Measurements from ENCODE around the gene SNRNP25.
A peak's percentile ranks its signal among the peaks of the same experiment; 100 is the strongest.

The SNRNP25 gene

GRCh38 chr16:83060-83603 is 29.5 kb downstream of the SNRNP25 start:
- no peak for DNase-seq
- TF ChIP-seq, protein P1, sequence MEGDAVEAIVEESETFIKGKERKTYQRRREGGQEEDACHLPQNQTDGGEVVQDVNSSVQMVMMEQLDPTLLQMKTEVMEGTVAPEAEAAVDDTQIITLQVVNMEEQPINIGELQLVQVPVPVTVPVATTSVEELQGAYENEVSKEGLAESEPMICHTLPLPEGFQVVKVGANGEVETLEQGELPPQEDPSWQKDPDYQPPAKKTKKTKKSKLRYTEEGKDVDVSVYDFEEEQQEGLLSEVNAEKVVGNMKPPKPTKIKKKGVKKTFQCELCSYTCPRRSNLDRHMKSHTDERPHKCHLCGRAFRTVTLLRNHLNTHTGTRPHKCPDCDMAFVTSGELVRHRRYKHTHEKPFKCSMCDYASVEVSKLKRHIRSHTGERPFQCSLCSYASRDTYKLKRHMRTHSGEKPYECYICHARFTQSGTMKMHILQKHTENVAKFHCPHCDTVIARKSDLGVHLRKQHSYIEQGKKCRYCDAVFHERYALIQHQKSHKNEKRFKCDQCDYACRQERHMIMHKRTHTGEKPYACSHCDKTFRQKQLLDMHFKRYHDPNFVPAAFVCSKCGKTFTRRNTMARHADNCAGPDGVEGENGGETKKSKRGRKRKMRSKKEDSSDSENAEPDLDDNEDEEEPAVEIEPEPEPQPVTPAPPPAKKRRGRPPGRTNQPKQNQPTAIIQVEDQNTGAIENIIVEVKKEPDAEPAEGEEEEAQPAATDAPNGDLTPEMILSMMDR (IDR thresholded peaks at IDR 0.05; ENCODE audit: low read depth, low read length) = no peak
- Histone ChIP-seq H3K4me1 (peaks cover 7% of the 10 kb centered on the region), H3K27me3 (no peaks in the 10 kb centered on the region), H3K9me3 (no peaks in the 10 kb centered on the region), H3K36me3 (peaks cover 36% of the 10 kb centered on the region), H3K4me3 (ENCODE audit: low read depth, low read length) (no peak overlapping the region)

- Histone ChIP-seq H3K36me3 (peaks cover 42% of the 10 kb centered on the region), H3K9me3 (no peaks in the 10 kb centered on the region), H3K4me1 (peaks cover 7% of the 10 kb centered on the region), H3K4me3 (ENCODE audit: low read depth, low read length) (no peak overlapping the region), H3K27me3 (no peaks in the 10 kb centered on the region)
- no peak for DNase-seq
- TF ChIP-seq, protein P1 (IDR thresholded peaks at IDR 0.05; ENCODE audit: low read depth, low read length) = peak; percentile 13; the same call in 1 of the 2 replicates
Observed at GRCh38 chr16:83781-84615, 30.4 kb downstream of the SNRNP25 start.

DNA sequence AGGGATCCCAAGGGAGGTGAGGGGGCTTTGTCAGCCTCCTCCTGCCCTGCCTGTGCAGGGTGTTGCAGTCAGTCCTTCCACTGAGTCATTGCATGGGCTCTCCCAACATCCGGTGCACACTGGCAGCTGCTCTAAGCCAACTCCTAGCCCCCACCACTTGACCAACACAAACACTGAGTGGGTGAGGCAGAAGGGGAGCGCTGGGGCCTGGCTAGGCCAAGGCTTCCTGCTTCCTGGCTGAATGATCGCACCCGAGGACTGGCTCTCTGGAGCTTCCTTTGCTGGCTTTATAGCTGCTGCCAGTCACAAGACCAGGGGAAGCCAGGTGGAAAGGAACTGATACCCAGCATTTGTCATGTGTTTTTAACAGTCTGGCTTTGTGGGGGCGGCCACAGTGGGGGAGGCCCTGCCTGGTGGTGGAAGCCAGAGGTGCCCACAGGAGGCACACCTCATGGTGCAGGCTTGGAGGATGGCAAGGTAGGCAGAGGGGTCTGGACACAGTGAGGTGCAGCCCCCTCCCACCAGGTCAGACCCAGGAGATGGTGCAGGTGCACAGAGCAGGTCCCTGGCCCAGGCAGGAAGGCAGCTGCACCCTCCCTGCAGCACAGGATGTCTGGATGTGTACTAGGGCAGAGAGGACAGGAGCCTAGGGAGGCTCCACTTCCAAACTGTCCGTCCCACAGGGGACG is 31.2 kb downstream of the SNRNP25 start:
- Histone ChIP-seq H3K9me3 (no peaks in the 10 kb centered on the region), H3K36me3 (peaks cover 48% of the 10 kb centered on the region), H3K4me3 (ENCODE audit: low read depth, low read length) (no peak overlapping the region), H3K4me1 (peaks cover 7% of the 10 kb centered on the region), H3K27me3 (no peaks in the 10 kb centered on the region)
- TF ChIP-seq, protein P1 (IDR thresholded peaks at IDR 0.05; ENCODE audit: low read depth, low read length) = no peak
- peak; percentile 35 for DNase-seq

DNA sequence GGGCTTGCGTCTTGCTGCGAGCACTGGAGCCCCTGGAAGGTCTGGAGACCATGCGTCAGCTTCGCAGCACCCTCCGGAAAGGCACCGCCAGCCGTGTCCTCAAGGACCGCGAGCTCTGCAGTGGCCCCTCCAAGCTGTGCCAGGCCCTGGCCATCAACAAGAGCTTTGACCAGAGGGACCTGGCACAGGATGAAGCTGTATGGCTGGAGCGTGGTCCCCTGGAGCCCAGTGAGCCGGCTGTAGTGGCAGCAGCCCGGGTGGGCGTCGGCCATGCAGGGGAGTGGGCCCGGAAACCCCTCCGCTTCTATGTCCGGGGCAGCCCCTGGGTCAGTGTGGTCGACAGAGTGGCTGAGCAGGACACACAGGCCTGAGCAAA is 31.8 kb downstream of the SNRNP25 start:
- Histone ChIP-seq H3K27me3 (no peaks in the 10 kb centered on the region), H3K9me3 (no peaks in the 10 kb centered on the region), H3K4me3 (ENCODE audit: low read depth, low read length) (no peak overlapping the region), H3K4me1 (peaks cover 7% of the 10 kb centered on the region), H3K36me3 (peaks cover 48% of the 10 kb centered on the region)
- DNase-seq = no peak
- TF ChIP-seq, protein P1 (IDR thresholded peaks at IDR 0.05; ENCODE audit: low read depth, low read length) = no peak

DNA sequence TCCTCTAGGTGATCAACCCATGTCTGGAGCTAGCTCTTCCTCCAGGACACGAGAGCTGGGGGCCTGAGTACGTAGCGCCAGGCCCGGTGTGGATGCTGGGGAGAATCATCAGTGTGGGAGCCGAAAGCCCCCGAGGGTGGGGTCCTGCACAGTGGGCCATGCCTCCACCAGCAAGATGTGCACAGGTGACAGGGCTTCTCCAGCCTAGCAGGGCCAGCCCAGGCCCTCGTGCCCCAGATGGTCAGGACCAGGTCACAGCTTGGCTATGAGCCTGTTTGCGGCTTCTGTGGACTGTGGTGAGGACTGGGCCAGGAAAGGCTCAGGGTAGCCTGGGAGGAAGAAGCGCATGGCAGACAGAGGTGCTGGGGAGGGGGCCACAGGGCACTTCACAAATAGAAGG is 32.2 kb downstream of the SNRNP25 start:
- no peaks in the 10 kb centered on the region for H3K27me3 ChIP-seq
- H3K9me3 ChIP-seq = no peaks in the 10 kb centered on the region
- H3K4me1 ChIP-seq = peaks cover 7% of the 10 kb centered on the region
- peaks cover 48% of the 10 kb centered on the region for H3K36me3 ChIP-seq
- no peak overlapping the region for H3K4me3 ChIP-seq (ENCODE audit: low read depth, low read length)
- TF ChIP-seq, protein P1 (IDR thresholded peaks at IDR 0.05; ENCODE audit: low read depth, low read length) = no peak
- no peak for DNase-seq

Measured in BE2C (cell line).